GM19395 (cell line): ENCODE data around the gene ANKRD12.
A peak's percentile ranks its signal among the peaks of the same experiment; 100 is the strongest.
"Not testable (repeated sequence)": the region's sequence is repeated elsewhere in the genome, so short reads cannot be mapped to it uniquely, and the experiment has no call there.

ENCODE experiments used
- ATAC-seq: cut with Tn5 transposase; IDR thresholded peaks from one replicate; pipeline ENCODE4 v1.9.1; 2021; ENCODE audit warnings: mild to moderate bottlenecking, moderate library complexity; ENCODE audit not compliant: unreplicated experiment

Gene ANKRD12

DNA sequence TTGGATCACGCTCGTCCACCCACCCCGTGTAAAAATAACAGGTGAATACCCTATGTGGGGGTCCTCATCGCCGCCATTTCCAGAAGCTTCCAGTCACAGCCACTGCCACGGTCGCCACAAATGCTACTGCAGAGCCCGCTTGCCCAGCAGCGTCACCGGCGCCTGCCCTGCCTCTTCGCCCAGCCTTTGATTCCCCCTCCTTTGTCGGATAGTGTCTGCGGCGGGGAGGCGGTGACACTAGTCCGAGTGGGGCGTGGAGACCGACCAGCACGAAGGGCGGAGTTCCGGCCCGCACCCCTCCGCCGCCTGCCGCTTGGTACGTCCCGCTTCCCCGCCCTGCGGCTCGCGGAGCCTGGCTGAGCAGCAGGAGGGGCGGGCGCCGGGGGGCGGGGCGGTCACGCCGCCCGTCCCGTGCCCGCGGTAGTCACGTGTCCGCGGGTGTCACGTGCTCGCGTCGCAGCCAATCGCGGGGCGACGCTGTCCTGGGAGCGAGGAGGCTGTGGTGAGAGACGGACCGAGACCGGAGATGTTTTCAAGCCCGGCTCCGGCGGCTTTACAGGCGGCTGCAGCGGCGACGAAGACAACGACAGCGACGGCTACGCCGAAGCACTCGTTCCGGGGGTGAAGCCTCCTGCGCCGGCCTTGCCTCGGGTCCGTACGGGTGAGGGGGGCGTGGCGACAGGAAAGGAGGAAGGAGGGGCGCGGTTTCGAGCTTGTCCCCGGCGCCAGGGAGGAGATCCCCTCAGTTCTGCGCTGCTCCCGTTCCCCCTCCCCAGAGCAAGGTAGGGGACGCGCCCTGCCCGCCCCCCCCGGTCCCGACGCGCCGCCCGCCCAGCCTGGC, at the start of gene ANKRD12:
Gene ANKRD12 (plus strand): TSS at position 467 of the 841 bp plus-strand sequence. CDS start 45,652 bp downstream, outside the sequence.
- peak; percentile 69 for ATAC-seq

- ATAC-seq = no peak
Observed at GRCh38 chr18:9087144-9087543, 49.4 kb upstream of the ANKRD12 start.

GRCh38 chr18:9088252-9088651, 48.3 kb upstream of the ANKRD12 start:
- ATAC-seq = no peak

DNA sequence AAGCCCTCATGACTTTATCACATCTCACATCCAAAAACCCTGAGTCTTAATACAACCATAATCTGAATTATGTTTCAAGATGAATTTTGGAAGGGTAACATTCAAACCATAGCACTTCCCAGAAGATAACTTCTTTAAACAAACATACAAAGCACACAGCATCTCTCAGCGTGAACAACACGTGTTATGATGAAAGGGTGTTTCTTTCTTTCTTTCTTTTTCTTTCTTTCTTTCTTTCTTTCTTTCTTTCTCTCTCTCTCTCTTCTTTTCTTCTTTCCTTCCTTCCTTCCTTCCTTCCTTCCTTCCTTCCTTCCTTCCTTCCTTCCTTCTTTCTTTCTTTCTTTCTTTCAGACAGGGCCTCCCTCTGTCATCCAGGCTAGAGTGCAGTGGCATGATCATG, 47.9 kb upstream of the ANKRD12 start:
- not testable (repeated sequence) for ATAC-seq

- no peak for ATAC-seq
Observed at GRCh38 chr18:9090578-9090977, 46.0 kb upstream of the ANKRD12 start.

- ATAC-seq = no peak
Observed at GRCh38 chr18:9091066-9091476, 45.5 kb upstream of the ANKRD12 start.

GRCh38 chr18:9092665-9093064, 43.9 kb upstream of the ANKRD12 start:
- no peak for ATAC-seq

GRCh38 chr18:9093109-9093508, 43.5 kb upstream of the ANKRD12 start:
- not testable (repeated sequence) for ATAC-seq

GRCh38 chr18:9094307-9095226, 42.0 kb upstream of the ANKRD12 start:
- no peak for ATAC-seq

- peak; percentile 92 for ATAC-seq
Observed at GRCh38 chr18:9095297-9096006, 41.1 kb upstream of the ANKRD12 start.

GRCh38 chr18:9096007-9096371, 40.6 kb upstream of the ANKRD12 start:
- ATAC-seq = no peak

DNA sequence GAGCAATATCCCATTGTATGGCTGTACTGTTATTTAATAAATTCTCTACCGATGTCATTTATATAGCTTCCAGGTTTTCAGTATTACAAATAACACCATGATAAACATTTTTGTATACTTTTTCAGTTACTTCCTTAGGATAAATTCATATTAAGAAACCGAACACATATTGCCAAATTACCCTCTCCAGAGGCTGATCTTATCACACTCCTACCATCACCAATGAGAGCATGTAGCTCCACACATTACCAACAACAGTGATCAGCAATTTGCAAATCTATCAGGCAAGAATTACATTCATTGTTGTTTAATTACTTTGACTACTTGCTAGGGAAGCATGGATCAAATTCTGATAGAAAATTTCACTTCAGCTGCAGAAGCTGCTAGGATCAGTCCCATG, 39.9 kb upstream of the ANKRD12 start:
- ATAC-seq = no peak

DNA sequence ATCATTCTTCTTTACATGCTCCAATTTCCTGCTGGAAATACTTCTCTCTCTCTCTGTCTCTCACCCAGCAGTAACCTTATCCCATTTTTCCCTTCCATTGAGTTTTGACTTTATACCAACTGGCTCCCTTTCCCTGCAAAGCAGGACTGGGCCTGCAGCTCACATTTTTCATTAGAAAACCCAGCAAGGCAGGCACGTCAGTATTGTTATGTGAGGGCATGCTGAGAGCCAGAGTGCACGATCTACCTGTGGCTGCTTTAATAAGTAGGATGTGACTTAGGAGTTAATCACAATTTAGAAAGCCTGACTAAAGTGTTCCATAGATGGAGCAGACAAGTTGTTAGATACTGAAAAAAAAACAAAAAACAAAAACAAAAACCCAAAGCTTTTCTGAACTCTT, 39.2 kb upstream of the ANKRD12 start:
- ATAC-seq = no peak

DNA sequence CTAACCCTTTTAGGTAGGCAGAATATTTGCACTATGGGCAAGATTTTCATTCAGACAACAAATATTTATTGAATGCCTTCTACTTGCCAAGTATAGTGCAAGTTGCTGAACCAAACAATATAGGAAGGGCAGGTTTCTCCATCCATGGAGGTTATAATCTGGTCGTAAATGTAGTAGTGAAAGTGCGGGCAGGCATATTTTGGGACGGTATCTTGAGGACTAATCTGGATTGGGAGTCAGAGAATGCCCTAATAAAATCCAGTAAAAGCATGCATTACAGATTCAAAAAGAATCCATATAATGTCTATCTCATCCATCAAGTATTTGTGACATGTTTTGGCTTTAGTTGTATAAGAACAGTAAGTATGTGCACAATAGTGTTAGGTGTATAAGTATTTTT, 35.8 kb upstream of the ANKRD12 start:
- no peak for ATAC-seq

- ATAC-seq = peak; percentile 19
Observed at GRCh38 chr18:9101730-9102507, 34.7 kb upstream of the ANKRD12 start.

DNA sequence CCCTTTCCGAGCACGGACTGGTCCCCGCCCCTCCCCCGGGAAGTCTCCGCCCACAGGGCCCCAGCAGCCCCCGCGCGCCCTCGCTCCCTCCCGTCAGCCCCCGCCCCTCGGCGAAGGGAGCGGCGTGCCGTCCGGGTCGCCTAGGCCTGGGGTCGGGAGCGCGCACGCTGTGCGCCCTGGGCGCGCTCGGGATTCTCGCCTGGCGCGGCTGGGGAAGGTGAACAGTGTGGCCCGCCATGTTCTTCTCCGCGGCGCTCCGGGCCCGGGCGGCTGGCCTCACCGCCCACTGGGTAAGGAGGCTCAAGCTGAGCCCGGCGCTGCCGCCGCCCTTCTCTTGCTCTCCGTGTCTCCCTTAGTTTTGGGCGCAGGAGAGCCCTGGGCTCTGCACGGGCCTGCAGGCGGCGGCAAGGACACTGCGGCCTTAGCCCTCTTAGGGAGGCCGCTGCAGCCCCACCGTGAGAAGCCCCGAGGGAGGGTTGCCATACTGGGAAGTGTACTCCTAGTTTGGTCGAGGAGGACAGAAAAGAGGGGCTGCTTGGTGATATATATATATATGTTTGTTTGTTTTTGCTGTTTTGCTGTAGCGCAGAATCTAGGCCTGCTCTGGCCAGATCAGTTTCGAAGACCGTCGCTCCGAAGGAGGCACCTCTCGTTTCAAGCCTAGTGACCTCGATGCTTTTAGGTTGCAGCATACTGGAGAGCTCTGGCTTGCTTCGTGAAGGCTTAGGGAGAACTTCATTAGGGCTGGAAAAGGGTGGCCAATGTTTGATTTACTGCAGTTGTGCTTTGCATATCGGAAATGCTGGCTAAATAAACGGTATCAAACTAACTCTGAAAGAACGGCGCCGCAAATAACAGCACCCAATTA, 33.8 kb upstream of the ANKRD12 start, which contains the start of gene NDUFV2:
Gene NDUFV2 (plus strand): TSS at position 192 of the 868 bp plus-strand sequence. CDS start 45 bp downstream, at position 237.
- peak; percentile 90 for ATAC-seq

DNA sequence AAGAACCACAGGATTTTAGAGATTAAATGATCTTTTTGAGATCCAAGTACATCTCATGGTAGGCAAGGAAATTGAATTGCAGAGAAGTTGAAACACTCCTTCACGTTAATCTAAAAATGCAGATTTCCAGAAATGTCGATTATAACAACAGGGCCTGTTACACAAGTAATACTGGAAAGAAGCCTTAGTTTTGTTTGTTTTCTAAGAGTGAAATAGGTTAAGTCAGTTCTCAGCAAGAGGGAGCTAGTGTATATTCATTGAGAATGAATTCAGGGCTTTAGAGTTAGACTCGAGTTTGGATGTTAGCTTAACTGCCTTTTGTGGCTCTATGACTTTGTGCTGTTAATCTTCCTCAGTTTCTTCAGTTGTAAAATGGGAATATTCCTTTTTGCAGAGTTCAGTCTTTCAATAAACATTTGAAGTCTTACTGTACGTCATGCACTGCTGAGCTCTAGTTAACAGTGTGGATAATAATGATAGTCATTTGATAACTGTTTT, 33.2 kb upstream of the ANKRD12 start:
- no peak for ATAC-seq

DNA sequence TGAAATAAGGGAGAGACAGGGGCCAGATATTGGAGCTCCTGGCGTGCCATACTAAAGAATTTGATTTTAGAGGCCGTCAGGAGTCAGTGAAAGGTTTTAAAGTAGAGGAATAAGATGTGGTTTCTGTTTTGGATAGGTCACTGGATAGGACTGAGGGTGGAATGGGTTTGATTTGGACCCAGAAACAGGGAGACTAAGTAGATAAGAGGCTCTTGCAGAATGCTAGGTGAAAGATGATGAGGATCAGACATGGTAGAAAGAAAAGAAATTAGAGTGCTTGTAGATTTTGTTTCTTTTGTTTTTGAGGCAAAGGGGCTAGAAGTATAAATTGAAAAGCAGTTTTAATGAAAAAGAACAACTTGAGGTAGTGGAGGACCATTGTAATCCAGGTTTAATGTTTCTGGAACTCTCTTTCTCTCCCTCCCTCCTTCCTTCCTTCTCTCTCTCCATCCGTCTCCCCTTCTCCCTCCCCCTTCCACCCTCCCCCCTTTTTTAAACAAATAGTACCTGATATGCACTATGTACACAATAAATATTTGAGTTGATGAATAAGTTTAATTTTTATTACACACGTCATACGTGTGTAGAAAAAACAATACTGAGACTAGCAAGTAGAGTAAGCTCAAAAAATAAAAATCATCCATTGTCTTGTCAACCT, 32.2 kb upstream of the ANKRD12 start:
- no peak for ATAC-seq

- ATAC-seq = no peak
Observed at GRCh38 chr18:9105420-9105819, 31.2 kb upstream of the ANKRD12 start.
